CD4-positive, alpha-beta memory T cell (primary cell): Measurements from ENCODE around the gene PAQR7. TPM values are rescaled to one million over a fixed set of nuclear protein-coding genes. Genes with fewer than 3 reads are reported as not detected.

Source experiments
- CTCF ChIA-PET: fragments of 350-600 bp; sonication (Branson Sonifier 250); formaldehyde crosslinking; loops from one replicate; lab custom pipeline; 2021; ENCODE audit warnings: inconsistent platforms; ENCODE audit not compliant: partially characterized antibody; lab: Charles Lee
- POLR2A ChIA-PET: fragments of 350-600 bp; sonication (Branson Sonifier 250); formaldehyde crosslinking; loops from one replicate; lab custom pipeline; 2021; ENCODE audit not compliant: partially characterized antibody; lab: Charles Lee
- DNase-seq, 5 donors: peaks; one replicate each; pipeline versions ENCODE4 v3.0.0 to v3.0.0-alpha.2; 2020 to 2022; ENCODE audit warnings: mixed read lengths in 1 of 5
- H3K27ac ChIP-seq: one replicate; pipeline ENCODE4 v1.7.0; 2013; ENCODE audit warnings: low read depth, low read length
- H3K27me3 ChIP-seq: 2 replicates; pipeline ENCODE4 v1.7.0; 2013; ENCODE audit warnings: mild to moderate bottlenecking, low read length, moderate library complexity; ENCODE audit not compliant: insufficient read depth
- H3K36me3 ChIP-seq: 2 replicates; pipeline ENCODE4 v1.7.0; 2013; ENCODE audit warnings: mild to moderate bottlenecking, low read length, moderate library complexity; ENCODE audit not compliant: insufficient read depth
- H3K4me1 ChIP-seq: 2 replicates; pipeline ENCODE4 v1.7.0; 2013; ENCODE audit warnings: mild to moderate bottlenecking, low read length, moderate library complexity; ENCODE audit not compliant: insufficient read depth
- H3K4me3 ChIP-seq, 2 donors: one replicate each; pipeline ENCODE4 v1.7.0; 2013; ENCODE audit warnings: low read length in 2 of 2, mild to moderate bottlenecking in 1 of 2
- H3K9me3 ChIP-seq, 2 donors: one replicate each; pipeline ENCODE4 v1.7.0; 2013; ENCODE audit warnings: low read length in 2 of 2, control low read depth in 1 of 2; ENCODE audit not compliant: control insufficient read depth in 1 of 2
- H3K27ac Mint-ChIP-seq, 7 donors: one replicate each; pipeline ENCODE4 v1.8.0; 2020 to 2021; ENCODE audit warnings: mixed read lengths in 7 of 7, mild to moderate bottlenecking in 6 of 7, inconsistent platforms in 3 of 7, moderate library complexity in 3 of 7
- H3K27me3 Mint-ChIP-seq, 2 donors: one replicate each; pipeline ENCODE4 v1.8.0; 2020 to 2021; ENCODE audit warnings: mixed read lengths in 2 of 2
- H3K36me3 Mint-ChIP-seq, 2 donors: one replicate each; pipeline ENCODE4 v1.8.0; 2020 to 2021; ENCODE audit warnings: mixed read lengths in 2 of 2, inconsistent platforms in 1 of 2, mild to moderate bottlenecking in 1 of 2
- H3K4me1 Mint-ChIP-seq, 4 donors: one replicate each; pipeline ENCODE4 v1.8.0; 2020 to 2021; ENCODE audit warnings: mixed read lengths in 4 of 4, mild to moderate bottlenecking in 1 of 4
- H3K4me3 Mint-ChIP-seq, 8 donors: one replicate each; pipeline ENCODE4 v1.8.0; 2020 to 2021; ENCODE audit warnings: mixed read lengths in 8 of 8, mild to moderate bottlenecking in 7 of 8, moderate library complexity in 6 of 8, inconsistent platforms in 3 of 8
- H3K9me3 Mint-ChIP-seq, 8 donors: one replicate each; pipeline ENCODE4 v1.8.0; 2020 to 2021; ENCODE audit warnings: mixed read lengths in 8 of 8, mild to moderate bottlenecking in 5 of 8, inconsistent platforms in 3 of 8, moderate library complexity in 1 of 8
- intact Hi-C: fragments of 100-400 bp; cut with micrococcal nuclease; formaldehyde crosslinking; loops from one replicate; pipeline ENCODE4 v1.15.1; 2023
- polyA plus RNA-seq, 2 donors: library from polyadenylated mRNA; unstranded; fragments of 300-500 nt; fragmentation: Illumina TruSeq; gene quantifications; one replicate each; pipeline ENCODE4 v1.2.3, GENCODE V29; 2021
- total RNA-seq, 2 experiments: library from RNA; stranded (reverse); gene quantifications; one replicate each; pipeline ENCODE4 v1.2.3, GENCODE V29; 2021

PAQR7 gene
- total and polyA plus RNA-seq, 4 experiments from 2014 or later, result 0.29 to 2.6 (median 2.1) TPM; not detected in 1

GRCh38 chr1:25858906-25859789 is 16.4 kb downstream of the PAQR7 start, which contains the start of gene AUNIP:
Gene AUNIP, minus strand, starts transcription at chr1:25859457. Its CDS starts 100 bp downstream, at chr1:25859357.
- Histone ChIP-seq H3K27me3 (no peaks in the 10 kb centered on the region), H3K27ac (peak within 1 kb of the TSS; percentile 80), H3K4me3 (peak within 1 kb of the TSS; percentile 56 to 71), H3K4me1 (peaks cover 16% of the 10 kb centered on the region), H3K36me3 (no peaks in the 10 kb centered on the region), H3K9me3 (no peaks in the 10 kb centered on the region)
- ChIA-PET CTCF (no interaction called here), POLR2A (interaction anchor here (1.0 to 5.0 kb wide), 3 partner anchors 16 to 138 kb away, joined by 6 to 28 read pairs (median 16); partner anchors contain the start of genes MTFR1L, PAFAH2 and PAQR7)
- peaks cover 0 to 3% of the 10 kb centered on the region in 2 donors for H3K36me3 Mint-ChIP-seq
- peaks cover 9 to 24% (median 14%) of the 10 kb centered on the region in 4 donors for H3K4me1 Mint-ChIP-seq
- H3K27me3 Mint-ChIP-seq, result no peaks in the 10 kb centered on the region
- H3K9me3 Mint-ChIP-seq, result no peaks in the 10 kb centered on the region
- intact Hi-C loops, result loop anchor here (1.0 to 2.0 kb wide), 2 partner anchors 16 to 39 kb away; partner anchors contain the start of gene PAQR7
- peak; percentile 88 to 89 (median 89) for DNase-seq
- peak within 1 kb of the TSS; percentile 87 to 95 (median 92) for H3K4me3 Mint-ChIP-seq
- H3K27ac Mint-ChIP-seq, result peak within 1 kb of the TSS; percentile 92 to 98 (median 94)

GRCh38 chr1:25858494-25858893 is 17.0 kb downstream of the PAQR7 start:
- Histone ChIP-seq H3K4me1 (peaks cover 16% of the 10 kb centered on the region), H3K27ac (no peak overlapping the region), H3K27me3 (no peaks in the 10 kb centered on the region), H3K9me3 (no peaks in the 10 kb centered on the region), H3K36me3 (no peaks in the 10 kb centered on the region), H3K4me3 (peak overlapping the region; percentile 56 to 71)
- intact Hi-C loops, result loop anchor here (2.0 kb wide), 1 partner anchor 16 kb away; the partner anchor contains the start of gene PAQR7
- no peaks in the 10 kb centered on the region for H3K27me3 Mint-ChIP-seq
- POLR2A ChIA-PET, result interaction anchor here (5.0 kb wide), 1 partner anchor 38 kb away, joined by 28 read pairs; the partner anchor contains the start of gene MTFR1L
- peaks cover 0 to 3% of the 10 kb centered on the region in 2 donors for H3K36me3 Mint-ChIP-seq
- CTCF ChIA-PET, result no interaction called here
- H3K4me1 Mint-ChIP-seq, result peaks cover 9 to 24% (median 14%) of the 10 kb centered on the region in 4 donors
- H3K9me3 Mint-ChIP-seq, result no peaks in the 10 kb centered on the region
- no peak for DNase-seq
- H3K4me3 Mint-ChIP-seq, result peak overlapping the region; percentile 82 to 92 (median 84)
- H3K27ac Mint-ChIP-seq, result peak overlapping the region in 4 of 7 donors; percentile 13 to 79 (median 53)

GRCh38 chr1:25856856-25857255 is 18.7 kb downstream of the PAQR7 start:
- Mint-ChIP-seq H3K4me3 (no peak overlapping the region), H3K9me3 (no peaks in the 10 kb centered on the region), H3K27ac (no peak overlapping the region), H3K27me3 (no peaks in the 10 kb centered on the region), H3K4me1 (peaks cover 9 to 24% (median 14%) of the 10 kb centered on the region in 4 donors), H3K36me3 (peaks cover 0 to 3% of the 10 kb centered on the region in 2 donors)
- Histone ChIP-seq H3K4me3 (no peak overlapping the region), H3K4me1 (peaks cover 16% of the 10 kb centered on the region), H3K9me3 (no peaks in the 10 kb centered on the region), H3K27ac (no peak overlapping the region), H3K36me3 (no peaks in the 10 kb centered on the region), H3K27me3 (no peaks in the 10 kb centered on the region)
- CTCF ChIA-PET, result interaction anchor here (0.7 kb wide), 1 partner anchor 12 kb away, joined by 3 read pairs; no protein-coding TSS in a partner anchor
- DNase-seq, result no peak
- POLR2A ChIA-PET, result interaction anchor here (0.6 to 5.0 kb wide), 2 partner anchors 26 to 36 kb away, joined by 3 to 28 read pairs; partner anchors contain the start of gene MTFR1L
- intact Hi-C loops, result no loop called here

- peaks cover 0 to 2% of the 10 kb centered on the region in 2 donors for H3K36me3 Mint-ChIP-seq
- no peaks in the 10 kb centered on the region for H3K27me3 ChIP-seq
- H3K9me3 ChIP-seq, result no peaks in the 10 kb centered on the region
- no peaks in the 10 kb centered on the region for H3K27me3 Mint-ChIP-seq
- no peak overlapping the region for H3K27ac ChIP-seq
- H3K9me3 Mint-ChIP-seq, result peaks cover 0 to 7% (median 0%) of the 10 kb centered on the region in 8 donors
- H3K36me3 ChIP-seq, result no peaks in the 10 kb centered on the region
- H3K4me1 Mint-ChIP-seq, result peaks cover 6 to 11% (median 8%) of the 10 kb centered on the region in 4 donors
- CTCF ChIA-PET, result no interaction called here
- intact Hi-C loops, result no loop called here
- no peak for DNase-seq
- H3K4me1 ChIP-seq, result peaks cover 10% of the 10 kb centered on the region
- H3K4me3 ChIP-seq, result no peak overlapping the region
- POLR2A ChIA-PET, result no interaction called here
- H3K4me3 Mint-ChIP-seq, result no peak overlapping the region
- no peak overlapping the region for H3K27ac Mint-ChIP-seq
Observed at GRCh38 chr1:25854554-25854953, 21.0 kb downstream of the PAQR7 start.

GRCh38 chr1:25848531-25848930 is 27.0 kb downstream of the PAQR7 start:
- no peaks in the 10 kb centered on the region for H3K4me1 Mint-ChIP-seq

GRCh38 chr1:25847929-25848328 is 27.6 kb downstream of the PAQR7 start:
- no peak overlapping the region for H3K4me3 Mint-ChIP-seq
- no peaks in the 10 kb centered on the region for H3K27me3 Mint-ChIP-seq
- Histone ChIP-seq H3K27ac (no peak overlapping the region), H3K36me3 (no peaks in the 10 kb centered on the region), H3K9me3 (no peaks in the 10 kb centered on the region), H3K4me3 (no peak overlapping the region), H3K27me3 (no peaks in the 10 kb centered on the region), H3K4me1 (no peaks in the 10 kb centered on the region)
- H3K27ac Mint-ChIP-seq, result no peak overlapping the region
- no peaks in the 10 kb centered on the region for H3K36me3 Mint-ChIP-seq
- peaks cover 0 to 7% (median 0%) of the 10 kb centered on the region in 8 donors for H3K9me3 Mint-ChIP-seq
- POLR2A ChIA-PET, result no interaction called here
- no peaks in the 10 kb centered on the region for H3K4me1 Mint-ChIP-seq
- CTCF ChIA-PET, result no interaction called here
- intact Hi-C loops, result no loop called here
- no peak for DNase-seq

More at GRCh38 chr1:25848531-25848930, 27.0 kb downstream of the PAQR7 start:
- intact Hi-C loops, result no loop called here
- H3K9me3 Mint-ChIP-seq, result peaks cover 0 to 7% (median 0%) of the 10 kb centered on the region in 8 donors
- H3K36me3 Mint-ChIP-seq, result no peaks in the 10 kb centered on the region
- no peaks in the 10 kb centered on the region for H3K27me3 Mint-ChIP-seq
- Histone ChIP-seq H3K4me1 (no peaks in the 10 kb centered on the region), H3K27ac (no peak overlapping the region), H3K27me3 (no peaks in the 10 kb centered on the region), H3K36me3 (no peaks in the 10 kb centered on the region), H3K4me3 (no peak overlapping the region), H3K9me3 (no peaks in the 10 kb centered on the region)
- ChIA-PET POLR2A (no interaction called here), CTCF (interaction anchor here (0.7 kb wide), 1 partner anchor 15 kb away, joined by 3 read pairs; no protein-coding TSS in a partner anchor)
- DNase-seq, result no peak
- no peak overlapping the region for H3K27ac Mint-ChIP-seq
- H3K4me3 Mint-ChIP-seq, result no peak overlapping the region

GRCh38 chr1:25845664-25846063 is 29.8 kb downstream of the PAQR7 start:
- Histone ChIP-seq H3K36me3 (no peaks in the 10 kb centered on the region), H3K4me3 (no peak overlapping the region), H3K4me1 (no peaks in the 10 kb centered on the region), H3K27me3 (no peaks in the 10 kb centered on the region), H3K27ac (no peak overlapping the region), H3K9me3 (no peaks in the 10 kb centered on the region)
- no peak overlapping the region for H3K27ac Mint-ChIP-seq
- no peaks in the 10 kb centered on the region for H3K36me3 Mint-ChIP-seq
- ChIA-PET CTCF (interaction anchor here (1.0 kb wide), 1 partner anchor 12 kb away, joined by 3 read pairs; no protein-coding TSS in a partner anchor), POLR2A (no interaction called here)
- no peak overlapping the region for H3K4me3 Mint-ChIP-seq
- no peaks in the 10 kb centered on the region for H3K27me3 Mint-ChIP-seq
- intact Hi-C loops, result no loop called here
- H3K4me1 Mint-ChIP-seq, result no peaks in the 10 kb centered on the region
- DNase-seq, result no peak
- peaks cover 0 to under 1% (median 0%) of the 10 kb centered on the region in 8 donors for H3K9me3 Mint-ChIP-seq
